A673 (cell line): ENCODE data around the gene TEFM. TPM values are rescaled to one million over a fixed set of nuclear protein-coding genes. Genes with fewer than 3 reads are reported as not detected.
"Not testable (repeated sequence)": the region's sequence is repeated elsewhere in the genome, so short reads cannot be mapped to it uniquely, and the experiment has no call there.

Source experiments
- BruUV-seq: library from RNA; stranded (reverse); fragments of 400-500 nt; replicated peaks from 2 replicates; lab custom pipeline; 2021; lab: Mats Ljungman, UMichigan
- CTCF ChIA-PET: fragments of 300-600 bp; sonication (Branson Sonifier 250); formaldehyde crosslinking; loops from one replicate; lab custom pipeline; 2022; ENCODE audit warnings: antibody characterized with exemption; lab: Charles Lee
- POLR2A ChIA-PET: fragments of 300-600 bp; sonication (Branson Sonifier 250); formaldehyde crosslinking; loops from one replicate; lab custom pipeline; 2022; ENCODE audit warnings: antibody characterized with exemption; ENCODE audit not compliant: low non-redundant PET; lab: Charles Lee
- DNase-seq: peaks from one replicate; pipeline ENCODE4 v3.0.0-alpha.2; 2015; ENCODE audit warnings: low spot score
- H3K27ac ChIP-seq: fragments of 200-600 bp; sonication (generic); 2 replicates; pipeline ENCODE4 v1.5.1; 2016; ENCODE audit warnings: mixed run types, low read depth, mild to moderate bottlenecking, mixed read lengths, antibody characterized with exemption, low read length; ENCODE audit not compliant: poor library complexity, severe bottlenecking
- H3K27me3 ChIP-seq: fragments of 200-600 bp; sonication (generic); replicated peaks from 2 replicates; pipeline ENCODE4 v1.6.1; 2017; ENCODE audit warnings: mixed run types, low read depth, mild to moderate bottlenecking, mixed read lengths, antibody characterized with exemption, low read length; ENCODE audit not compliant: insufficient read depth, poor library complexity
- H3K36me3 ChIP-seq: fragments of 200-600 bp; sonication (generic); 2 replicates; pipeline ENCODE4 v1.6.1; 2016; ENCODE audit warnings: mixed run types, mild to moderate bottlenecking, mixed read lengths, antibody characterized with exemption, low read length; ENCODE audit not compliant: insufficient read depth, poor library complexity, severe bottlenecking
- H3K4me1 ChIP-seq: fragments of 200-600 bp; sonication (generic); 2 replicates; pipeline ENCODE4 v1.6.1; 2017; ENCODE audit warnings: mixed run types, mild to moderate bottlenecking, mixed read lengths, antibody characterized with exemption, low read length; ENCODE audit not compliant: insufficient read depth, poor library complexity, severe bottlenecking
- H3K4me3 ChIP-seq: fragments of 200-600 bp; sonication (generic); 2 replicates; pipeline ENCODE4 v1.5.1; 2016; ENCODE audit warnings: low read depth, mixed run types, mild to moderate bottlenecking, mixed read lengths, low read length; ENCODE audit not compliant: poor library complexity, severe bottlenecking
- H3K9me3 ChIP-seq: fragments of 200-600 bp; sonication (generic); 2 replicates; pipeline ENCODE4 v1.6.1; 2016; ENCODE audit warnings: mixed run types, low read depth, mild to moderate bottlenecking, mixed read lengths, antibody characterized with exemption, low read length; ENCODE audit not compliant: poor library complexity, severe bottlenecking
- CTCF ChIP-seq: fragments of 300-800, 200-600 bp; sonication (generic); conservative IDR thresholded peaks from 2 replicates; pipeline ENCODE4 v1.5.1; 2017; ENCODE audit warnings: low read depth, mild to moderate bottlenecking, antibody characterized with exemption, low read length, moderate library complexity, mixed read lengths
- EZH2 ChIP-seq: fragments of 200-600 bp; sonication (generic); IDR thresholded peaks from 2 replicates; pipeline ENCODE4 v1.6.1; 2017; ENCODE audit warnings: borderline replicate concordance, low read depth, mild to moderate bottlenecking, mixed read lengths, antibody characterized with exemption, low read length; ENCODE audit not compliant: poor library complexity, severe bottlenecking
- intact Hi-C: fragments of 100-400 bp; cut with micrococcal nuclease; formaldehyde crosslinking; loops from one replicate; pipeline ENCODE4 v1.10.0; 2022; ENCODE audit not compliant: unreplicated experiment
- total RNA-seq: library from RNA; stranded (reverse); gene quantifications from 2 replicates; pipeline ENCODE4 v1.2.3, GENCODE V29; 2021

The TEFM gene
- total RNA-seq, 1 experiment from 2014 or later = 7.2 TPM

- Histone ChIP-seq H3K27me3 (peaks cover 18% of the 10 kb centered on the region), H3K9me3 (no peaks in the 10 kb centered on the region), H3K4me1 (no peaks in the 10 kb centered on the region), H3K4me3 (no peak overlapping the region), H3K27ac (no peak overlapping the region), H3K36me3 (no peaks in the 10 kb centered on the region)
- intact Hi-C loops = no loop called here
- BruUV-seq = no TSS peak
- TF ChIP-seq EZH2 = no peak
- TF ChIP-seq CTCF = no peak
- ChIA-PET POLR2A (no interaction called here), CTCF (no interaction called here)
- no peak for DNase-seq
Measured at GRCh38 chr17:30917050-30917449, 11.0 kb upstream of the TEFM start.

GRCh38 chr17:30915833-30916611 is 10.0 kb upstream of the TEFM start:
- Histone ChIP-seq H3K9me3 (no peaks in the 10 kb centered on the region), H3K36me3 (no peaks in the 10 kb centered on the region), H3K27me3 (peaks cover 8% of the 10 kb centered on the region), H3K4me3 (no peak overlapping the region), H3K27ac (no peak overlapping the region), H3K4me1 (no peaks in the 10 kb centered on the region)
- intact Hi-C loops = no loop called here
- ChIA-PET CTCF (no interaction called here), POLR2A (no interaction called here)
- TF ChIP-seq EZH2 (no peak), CTCF (no peak)
- no TSS peak for BruUV-seq
- DNase-seq = no peak

GRCh38 chr17:30913955-30914354 is 7.9 kb upstream of the TEFM start:
- BruUV-seq = no TSS peak
- no peaks in the 10 kb centered on the region for H3K4me1 ChIP-seq
- no peaks in the 10 kb centered on the region for H3K36me3 ChIP-seq
- ChIA-PET CTCF (no interaction called here), POLR2A (no interaction called here)
- TF ChIP-seq CTCF (no peak), EZH2 (no peak)
- intact Hi-C loops = no loop called here
- no peaks in the 10 kb centered on the region for H3K9me3 ChIP-seq
- no peaks in the 10 kb centered on the region for H3K27me3 ChIP-seq
- H3K4me3 ChIP-seq = no peak overlapping the region
- no peak for DNase-seq
- no peak overlapping the region for H3K27ac ChIP-seq

- intact Hi-C loops, H3K27me3 ChIP-seq, H3K36me3 ChIP-seq, POLR2A ChIA-PET, H3K4me1 ChIP-seq, H3K9me3 ChIP-seq, H3K4me3 ChIP-seq, H3K27ac ChIP-seq, DNase-seq, BruUV-seq, CTCF ChIA-PET: not testable (repeated sequence)
Measured at GRCh38 chr17:30910151-30910550, 4.1 kb upstream of the TEFM start.
